RWPE2 (cell line): Measurements from ENCODE around the gene BCL2L1.

Experiments used
- ATAC-seq: fragments of 200-7000 bp; cut with Tn5 transposase; 3 replicates; pipeline ENCODE4 v1.9.1; 2021; ENCODE audit warnings: low read depth
- DNase-seq: peaks from one replicate; pipeline ENCODE4 v3.0.0-alpha.2; 2020; ENCODE audit warnings: low spot score
- H3K27ac ChIP-seq: fragments of 450-650 bp; 2 replicates; pipeline ENCODE4 v1.5.1; 2017; ENCODE audit warnings: mild to moderate bottlenecking; ENCODE audit not compliant: poor library complexity, severe bottlenecking
- H3K27me3 ChIP-seq: fragments of 250-450 bp; sonication (Bioruptor Pico); 2 replicates; pipeline ENCODE4 v1.5.1; 2021; ENCODE audit warnings: mild to moderate bottlenecking, moderate library complexity; ENCODE audit not compliant: insufficient read depth, poor library complexity, severe bottlenecking
- H3K36me3 ChIP-seq: fragments of 250-450 bp; sonication (Bioruptor Pico); 2 replicates; pipeline ENCODE4 v1.5.1; 2020; ENCODE audit warnings: low read depth, mild to moderate bottlenecking, moderate library complexity
- H3K4me1 ChIP-seq: fragments of 250-450 bp; sonication (Bioruptor Pico); 2 replicates; pipeline ENCODE4 v1.5.1; 2021; ENCODE audit warnings: mild to moderate bottlenecking, moderate library complexity; ENCODE audit not compliant: insufficient read depth, poor library complexity, severe bottlenecking
- H3K4me3 ChIP-seq: fragments of 250-450 bp; sonication (Bioruptor Pico); 2 replicates; pipeline ENCODE4 v1.5.1; 2021; ENCODE audit warnings: mild to moderate bottlenecking, moderate library complexity; ENCODE audit not compliant: severe bottlenecking
- H3K9me3 ChIP-seq: fragments of 250-450 bp; sonication (Bioruptor Pico); 2 replicates; pipeline ENCODE4 v1.5.1; 2021; ENCODE audit warnings: mild to moderate bottlenecking, moderate library complexity; ENCODE audit not compliant: severe bottlenecking
- TF ChIP-seq, protein P1 (sequence below): fragments of 450-650 bp; IDR thresholded peaks from one replicate; pipeline ENCODE4 v1.5.1; 2017; ENCODE audit warnings: mild to moderate bottlenecking, moderate library complexity; ENCODE audit not compliant: poor library complexity, severe bottlenecking

BCL2L1 gene

GRCh38 chr20:31641391-31641790, 81.3 kb downstream of the BCL2L1 start:
- TF ChIP-seq, protein P1, sequence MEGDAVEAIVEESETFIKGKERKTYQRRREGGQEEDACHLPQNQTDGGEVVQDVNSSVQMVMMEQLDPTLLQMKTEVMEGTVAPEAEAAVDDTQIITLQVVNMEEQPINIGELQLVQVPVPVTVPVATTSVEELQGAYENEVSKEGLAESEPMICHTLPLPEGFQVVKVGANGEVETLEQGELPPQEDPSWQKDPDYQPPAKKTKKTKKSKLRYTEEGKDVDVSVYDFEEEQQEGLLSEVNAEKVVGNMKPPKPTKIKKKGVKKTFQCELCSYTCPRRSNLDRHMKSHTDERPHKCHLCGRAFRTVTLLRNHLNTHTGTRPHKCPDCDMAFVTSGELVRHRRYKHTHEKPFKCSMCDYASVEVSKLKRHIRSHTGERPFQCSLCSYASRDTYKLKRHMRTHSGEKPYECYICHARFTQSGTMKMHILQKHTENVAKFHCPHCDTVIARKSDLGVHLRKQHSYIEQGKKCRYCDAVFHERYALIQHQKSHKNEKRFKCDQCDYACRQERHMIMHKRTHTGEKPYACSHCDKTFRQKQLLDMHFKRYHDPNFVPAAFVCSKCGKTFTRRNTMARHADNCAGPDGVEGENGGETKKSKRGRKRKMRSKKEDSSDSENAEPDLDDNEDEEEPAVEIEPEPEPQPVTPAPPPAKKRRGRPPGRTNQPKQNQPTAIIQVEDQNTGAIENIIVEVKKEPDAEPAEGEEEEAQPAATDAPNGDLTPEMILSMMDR = no peak
- Histone ChIP-seq H3K27ac (no peak overlapping the region), H3K4me3 (no peak overlapping the region), H3K27me3 (no peaks in the 10 kb centered on the region), H3K4me1 (no peaks in the 10 kb centered on the region), H3K36me3 (no peaks in the 10 kb centered on the region), H3K9me3 (no peaks in the 10 kb centered on the region)
- DNase-seq (no peak), ATAC-seq (no peak)

DNA sequence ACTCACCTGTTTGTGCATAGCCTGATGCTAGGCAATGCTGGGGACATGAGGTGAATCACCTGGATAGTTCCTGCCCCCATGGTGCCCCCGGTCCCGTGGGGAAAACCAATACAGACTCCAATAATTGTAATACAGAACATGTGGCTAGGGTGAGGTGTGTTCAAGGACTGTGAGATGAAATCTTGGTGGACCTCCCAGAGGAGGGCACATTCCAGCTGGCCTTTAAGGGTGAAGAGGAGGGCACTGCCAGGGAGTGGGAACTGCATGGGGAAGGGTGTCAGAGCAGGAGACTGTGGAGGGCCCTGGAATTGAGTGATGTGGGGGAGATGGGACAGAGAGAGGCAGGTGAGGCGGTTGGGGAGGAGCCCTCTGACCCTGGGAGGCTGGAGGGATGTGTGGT, 82.4 kb downstream of the BCL2L1 start:
- Histone ChIP-seq H3K9me3 (no peaks in the 10 kb centered on the region), H3K4me3 (no peak overlapping the region), H3K27me3 (no peaks in the 10 kb centered on the region), H3K36me3 (no peaks in the 10 kb centered on the region), H3K4me1 (no peaks in the 10 kb centered on the region), H3K27ac (no peak overlapping the region)
- ATAC-seq (peak; percentile 7; the same call in 1 of the 3 replicates), DNase-seq (no peak)
- TF ChIP-seq, protein P1 = no peak

- no peaks in the 10 kb centered on the region for H3K4me1 ChIP-seq
- no peaks in the 10 kb centered on the region for H3K36me3 ChIP-seq
- ATAC-seq = no peak
- H3K27me3 ChIP-seq = no peaks in the 10 kb centered on the region
- no peak overlapping the region for H3K4me3 ChIP-seq
- TF ChIP-seq, protein P1 = no peak
- H3K9me3 ChIP-seq = no peaks in the 10 kb centered on the region
- no peak overlapping the region for H3K27ac ChIP-seq
- no peak for DNase-seq
Observed at GRCh38 chr20:31638816-31639215, 83.9 kb downstream of the BCL2L1 start.

GRCh38 chr20:31638317-31638716, 84.4 kb downstream of the BCL2L1 start:
- Histone ChIP-seq H3K27me3 (no peaks in the 10 kb centered on the region), H3K9me3 (no peaks in the 10 kb centered on the region), H3K27ac (no peak overlapping the region), H3K4me1 (no peaks in the 10 kb centered on the region), H3K36me3 (no peaks in the 10 kb centered on the region), H3K4me3 (no peak overlapping the region)
- ATAC-seq (no peak), DNase-seq (no peak)
- TF ChIP-seq, protein P1 = no peak

- Histone ChIP-seq H3K27me3 (no peaks in the 10 kb centered on the region), H3K4me3 (no peak within 1 kb of the TSS), H3K9me3 (no peaks in the 10 kb centered on the region), H3K27ac (no peak within 1 kb of the TSS), H3K4me1 (no peaks in the 10 kb centered on the region), H3K36me3 (no peaks in the 10 kb centered on the region)
- DNase-seq (no peak), ATAC-seq (peak; percentile 9; the same call in 2 of the 3 replicates)
- TF ChIP-seq, protein P1 = no peak
Observed at GRCh38 chr20:31637660-31638059, 85.0 kb downstream of the BCL2L1 start, which contains the start of gene COX4I2. COX4I2 (plus strand) TSS chr20:31637912; CDS start chr20:31639018, 1,106 bp downstream.
